Measurements from ENCODE around the gene RASGRF2. TPM values are rescaled to one million over a fixed set of nuclear protein-coding genes. Genes with fewer than 3 reads are reported as not detected.

RASGRF2 gene
- total and polyA plus RNA-seq, 3 experiments from 2014 or later, result 11.1 to 13.5 (median 13.4) TPM

GRCh38 chr5:80987078-80987766, 27.1 kb downstream of the RASGRF2 start:
- peaks cover 0 to 1% (median under 1%) of the 10 kb centered on the region in 3 donors for H3K36me3 Mint-ChIP-seq
- ChIA-PET CTCF (no interaction called here), POLR2A (no interaction called here)

GRCh38 chr5:80988419-80988935, 28.3 kb downstream of the RASGRF2 start:
- no peak overlapping the region for H3K4me3 ChIP-seq (ENCODE audit: low read length)
- peaks cover 0 to under 1% (median 0%) of the 10 kb centered on the region in 3 donors for H3K36me3 Mint-ChIP-seq
- no peak for DNase-seq
- H3K36me3 ChIP-seq (ENCODE audit: insufficient read depth, low read length), result no peaks in the 10 kb centered on the region
- no peak overlapping the region for H3K4me3 Mint-ChIP-seq
- H3K27me3 Mint-ChIP-seq, result peaks cover 0 to 2% of the 10 kb centered on the region in 2 donors
- H3K27ac ChIP-seq (ENCODE audit: low read depth, low read length), result no peak overlapping the region
- H3K27me3 ChIP-seq (ENCODE audit: insufficient read depth, low read length, poor library complexity, severe bottlenecking), result no peaks in the 10 kb centered on the region
- ChIA-PET POLR2A (no interaction called here), CTCF (no interaction called here)
- H3K9me3 Mint-ChIP-seq, result no peaks in the 10 kb centered on the region
- H3K4me1 ChIP-seq (ENCODE audit: insufficient read depth, low read length), result peaks cover 42% of the 10 kb centered on the region
- H3K9me3 ChIP-seq (ENCODE audit: low read length), result no peaks in the 10 kb centered on the region
- H3K27ac Mint-ChIP-seq, result no peak overlapping the region
- H3K4me1 Mint-ChIP-seq, result peaks cover 44 to 87% (median 63%) of the 10 kb centered on the region in 3 donors

More at GRCh38 chr5:80987078-80987766, 27.1 kb downstream of the RASGRF2 start:
- Histone ChIP-seq H3K27ac (ENCODE audit: low read depth, low read length) (no peak overlapping the region), H3K4me3 (ENCODE audit: low read length) (no peak overlapping the region), H3K36me3 (ENCODE audit: insufficient read depth, low read length) (no peaks in the 10 kb centered on the region), H3K27me3 (ENCODE audit: insufficient read depth, low read length, poor library complexity, severe bottlenecking) (no peaks in the 10 kb centered on the region), H3K9me3 (ENCODE audit: low read length) (no peaks in the 10 kb centered on the region), H3K4me1 (ENCODE audit: insufficient read depth, low read length) (peaks cover 31% of the 10 kb centered on the region)
- DNase-seq, result no peak
- Mint-ChIP-seq H3K27me3 (peaks cover 0 to 2% of the 10 kb centered on the region in 2 donors), H3K4me1 (peaks cover 36 to 84% (median 53%) of the 10 kb centered on the region in 3 donors), H3K9me3 (no peaks in the 10 kb centered on the region), H3K27ac (peak overlapping the region in 2 of 8 donors; percentile 57 to 67), H3K4me3 (peak overlapping the region in 1 of 7 donors; percentile 18)

- no peak for DNase-seq
- no peak overlapping the region for H3K27ac Mint-ChIP-seq
- no peaks in the 10 kb centered on the region for H3K36me3 Mint-ChIP-seq
- H3K4me3 Mint-ChIP-seq, result no peak overlapping the region
- CTCF ChIA-PET, result no interaction called here
- H3K27ac ChIP-seq (ENCODE audit: low read depth, low read length), result no peak overlapping the region
- H3K36me3 ChIP-seq (ENCODE audit: insufficient read depth, low read length), result no peaks in the 10 kb centered on the region
- peaks cover 0 to 2% of the 10 kb centered on the region in 2 donors for H3K27me3 Mint-ChIP-seq
- POLR2A ChIA-PET, result no interaction called here
- H3K4me1 Mint-ChIP-seq, result peaks cover 48 to 86% (median 61%) of the 10 kb centered on the region in 3 donors
- H3K27me3 ChIP-seq (ENCODE audit: insufficient read depth, low read length, poor library complexity, severe bottlenecking), result no peaks in the 10 kb centered on the region
- no peak overlapping the region for H3K4me3 ChIP-seq (ENCODE audit: low read length)
- H3K9me3 ChIP-seq (ENCODE audit: low read length), result no peaks in the 10 kb centered on the region
- H3K9me3 Mint-ChIP-seq, result no peaks in the 10 kb centered on the region
- H3K4me1 ChIP-seq (ENCODE audit: insufficient read depth, low read length), result peaks cover 45% of the 10 kb centered on the region
These were observed 29.7 kb downstream of the RASGRF2 start for GRCh38 chr5:80989883-80990282.

GRCh38 chr5:80990527-80990926, 30.4 kb downstream of the RASGRF2 start:
- H3K27ac Mint-ChIP-seq, result peak overlapping the region in 1 of 8 donors; percentile 72
- H3K4me3 Mint-ChIP-seq, result peak overlapping the region in 1 of 7 donors; percentile 26
- no peaks in the 10 kb centered on the region for H3K36me3 Mint-ChIP-seq
- no peak overlapping the region for H3K27ac ChIP-seq (ENCODE audit: low read depth, low read length)
- H3K27me3 Mint-ChIP-seq, result peaks cover 0 to 2% of the 10 kb centered on the region in 2 donors
- H3K4me3 ChIP-seq (ENCODE audit: low read length), result no peak overlapping the region
- H3K36me3 ChIP-seq (ENCODE audit: insufficient read depth, low read length), result no peaks in the 10 kb centered on the region
- ChIA-PET POLR2A (no interaction called here), CTCF (no interaction called here)
- no peak for DNase-seq
- H3K9me3 ChIP-seq (ENCODE audit: low read length), result no peaks in the 10 kb centered on the region
- peaks cover 45% of the 10 kb centered on the region for H3K4me1 ChIP-seq (ENCODE audit: insufficient read depth, low read length)
- H3K27me3 ChIP-seq (ENCODE audit: insufficient read depth, low read length, poor library complexity, severe bottlenecking), result no peaks in the 10 kb centered on the region
- H3K9me3 Mint-ChIP-seq, result no peaks in the 10 kb centered on the region
- peaks cover 45 to 83% (median 56%) of the 10 kb centered on the region in 3 donors for H3K4me1 Mint-ChIP-seq

GRCh38 chr5:80990971-80991370, 30.8 kb downstream of the RASGRF2 start:
- Histone ChIP-seq H3K4me3 (ENCODE audit: low read length) (no peak overlapping the region), H3K36me3 (ENCODE audit: insufficient read depth, low read length) (no peaks in the 10 kb centered on the region), H3K4me1 (ENCODE audit: insufficient read depth, low read length) (peaks cover 45% of the 10 kb centered on the region), H3K27ac (ENCODE audit: low read depth, low read length) (no peak overlapping the region), H3K9me3 (ENCODE audit: low read length) (no peaks in the 10 kb centered on the region), H3K27me3 (ENCODE audit: insufficient read depth, low read length, poor library complexity, severe bottlenecking) (no peaks in the 10 kb centered on the region)
- Mint-ChIP-seq H3K9me3 (no peaks in the 10 kb centered on the region), H3K36me3 (no peaks in the 10 kb centered on the region), H3K4me1 (peaks cover 46 to 83% (median 54%) of the 10 kb centered on the region in 3 donors), H3K27me3 (peaks cover 0 to 2% of the 10 kb centered on the region in 2 donors), H3K4me3 (peak overlapping the region in 1 of 7 donors; percentile 9), H3K27ac (no peak overlapping the region)
- ChIA-PET POLR2A (no interaction called here), CTCF (no interaction called here)
- no peak for DNase-seq

GRCh38 chr5:80995908-80996307, 35.7 kb downstream of the RASGRF2 start:
- ChIA-PET CTCF (no interaction called here), POLR2A (no interaction called here)
- H3K4me1 ChIP-seq (ENCODE audit: insufficient read depth, low read length), result peaks cover 47% of the 10 kb centered on the region
- H3K27me3 Mint-ChIP-seq, result peaks cover 0 to 2% of the 10 kb centered on the region in 2 donors
- no peak overlapping the region for H3K27ac ChIP-seq (ENCODE audit: low read depth, low read length)
- H3K4me3 Mint-ChIP-seq, result no peak overlapping the region
- H3K4me1 Mint-ChIP-seq, result peaks cover 56 to 80% (median 61%) of the 10 kb centered on the region in 3 donors
- no peak overlapping the region for H3K27ac Mint-ChIP-seq
- no peaks in the 10 kb centered on the region for H3K9me3 Mint-ChIP-seq
- no peaks in the 10 kb centered on the region for H3K27me3 ChIP-seq (ENCODE audit: insufficient read depth, low read length, poor library complexity, severe bottlenecking)
- no peak overlapping the region for H3K4me3 ChIP-seq (ENCODE audit: low read length)
- peaks cover 0 to 5% (median 2%) of the 10 kb centered on the region in 3 donors for H3K36me3 Mint-ChIP-seq
- no peaks in the 10 kb centered on the region for H3K9me3 ChIP-seq (ENCODE audit: low read length)
- no peaks in the 10 kb centered on the region for H3K36me3 ChIP-seq (ENCODE audit: insufficient read depth, low read length)
- DNase-seq, result no peak

GRCh38 chr5:80998590-80998979, 38.4 kb downstream of the RASGRF2 start:
- H3K27me3 Mint-ChIP-seq, result peaks cover 0 to 2% of the 10 kb centered on the region in 2 donors
- no peak for DNase-seq
- Histone ChIP-seq H3K4me3 (ENCODE audit: low read length) (peak overlapping the region; percentile 22), H3K4me1 (ENCODE audit: insufficient read depth, low read length) (peaks cover 44% of the 10 kb centered on the region), H3K27me3 (ENCODE audit: insufficient read depth, low read length, poor library complexity, severe bottlenecking) (no peaks in the 10 kb centered on the region), H3K9me3 (ENCODE audit: low read length) (no peaks in the 10 kb centered on the region), H3K27ac (ENCODE audit: low read depth, low read length) (no peak overlapping the region), H3K36me3 (ENCODE audit: insufficient read depth, low read length) (no peaks in the 10 kb centered on the region)
- H3K4me1 Mint-ChIP-seq, result peaks cover 53 to 79% (median 62%) of the 10 kb centered on the region in 3 donors
- H3K4me3 Mint-ChIP-seq, result peak overlapping the region in 5 of 7 donors; percentile 5 to 31 (median 24)
- peaks cover 0 to 5% (median 2%) of the 10 kb centered on the region in 3 donors for H3K36me3 Mint-ChIP-seq
- ChIA-PET CTCF (no interaction called here), POLR2A (no interaction called here)
- H3K9me3 Mint-ChIP-seq, result no peaks in the 10 kb centered on the region
- H3K27ac Mint-ChIP-seq, result peak overlapping the region in 6 of 8 donors; percentile 29 to 80 (median 66)

GRCh38 chr5:81003811-81004386, 43.7 kb downstream of the RASGRF2 start:
- Histone ChIP-seq H3K36me3 (ENCODE audit: insufficient read depth, low read length) (no peaks in the 10 kb centered on the region), H3K4me3 (ENCODE audit: low read length) (peak overlapping the region; percentile 5), H3K9me3 (ENCODE audit: low read length) (no peaks in the 10 kb centered on the region), H3K4me1 (ENCODE audit: insufficient read depth, low read length) (peaks cover 59% of the 10 kb centered on the region), H3K27ac (ENCODE audit: low read depth, low read length) (no peak overlapping the region), H3K27me3 (ENCODE audit: insufficient read depth, low read length, poor library complexity, severe bottlenecking) (no peaks in the 10 kb centered on the region)
- ChIA-PET POLR2A (no interaction called here), CTCF (no interaction called here)
- peaks cover 0 to 3% (median 2%) of the 10 kb centered on the region in 3 donors for H3K36me3 Mint-ChIP-seq
- peaks cover 0 to 3% of the 10 kb centered on the region in 2 donors for H3K27me3 Mint-ChIP-seq
- peak overlapping the region in 5 of 8 donors; percentile 35 to 74 (median 52) for H3K27ac Mint-ChIP-seq
- DNase-seq, result peak in 1 of 5 donors; percentile 23
- no peaks in the 10 kb centered on the region for H3K9me3 Mint-ChIP-seq
- peaks cover 76 to 87% (median 85%) of the 10 kb centered on the region in 3 donors for H3K4me1 Mint-ChIP-seq
- peak overlapping the region in 4 of 7 donors; percentile 27 to 55 (median 36) for H3K4me3 Mint-ChIP-seq

All from CD8-positive, alpha-beta memory T cell (primary cell).